AG09309 (cell line): Measurements from ENCODE around the gene OVOL3.
A peak's percentile ranks its signal among the peaks of the same experiment; 100 is the strongest.

Experiments used
- DNase-seq: peaks from one replicate; pipeline ENCODE4 v3.0.0-alpha.2; 2010; ENCODE audit warnings: low read depth
- H3K4me3 ChIP-seq: 2 replicates; pipeline ENCODE4 v1.5.1; 2011; ENCODE audit warnings: mild to moderate bottlenecking, low read depth, low read length, moderate library complexity; ENCODE audit not compliant: control insufficient read depth
- CTCF ChIP-seq: IDR thresholded peaks from 2 replicates; pipeline ENCODE4 v1.5.1; 2011; ENCODE audit warnings: mild to moderate bottlenecking, low read depth, low read length, inconsistent platforms; ENCODE audit not compliant: insufficient read depth, control insufficient read depth; ENCODE audit errors: missing control alignments

The OVOL3 gene

DNA sequence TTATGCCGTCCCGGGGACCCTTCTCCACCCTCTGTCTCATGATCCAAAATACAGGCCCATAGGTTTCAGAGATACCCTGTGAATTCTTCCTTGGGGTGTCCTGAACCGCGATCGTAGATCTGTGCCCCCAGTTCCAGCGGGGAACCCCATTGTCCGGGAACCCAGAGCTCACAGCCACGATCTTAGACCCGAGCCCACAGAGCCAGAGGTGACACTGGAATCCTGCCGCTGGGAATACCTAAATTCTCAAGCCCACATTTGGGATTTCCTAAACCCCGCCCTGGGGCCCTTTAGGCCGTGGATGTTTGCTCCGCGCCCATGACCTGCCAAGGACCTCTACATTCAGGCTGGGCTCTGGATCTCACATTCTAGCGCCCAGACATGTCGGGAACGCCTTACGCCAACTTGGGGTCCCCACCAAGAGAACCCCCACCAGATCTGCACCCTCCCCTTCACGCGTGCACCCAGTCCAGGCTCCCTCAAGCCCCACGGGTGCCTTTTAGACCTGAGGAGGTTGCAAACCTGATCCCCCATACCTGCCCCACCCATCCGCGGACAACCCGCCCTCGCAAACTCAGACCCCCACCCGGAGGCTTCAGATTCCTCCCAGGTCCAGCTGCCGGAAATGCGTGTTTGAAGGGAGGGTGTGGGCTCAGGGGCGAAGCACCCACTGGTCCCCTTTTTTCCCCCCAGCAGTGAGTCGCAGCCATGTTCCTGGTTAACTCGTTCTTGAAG lies 29.5 kb downstream of the OVOL3 start:
- H3K4me3 ChIP-seq = peak overlapping the region; percentile 99
- DNase-seq = no peak
- TF ChIP-seq CTCF = no peak

DNA sequence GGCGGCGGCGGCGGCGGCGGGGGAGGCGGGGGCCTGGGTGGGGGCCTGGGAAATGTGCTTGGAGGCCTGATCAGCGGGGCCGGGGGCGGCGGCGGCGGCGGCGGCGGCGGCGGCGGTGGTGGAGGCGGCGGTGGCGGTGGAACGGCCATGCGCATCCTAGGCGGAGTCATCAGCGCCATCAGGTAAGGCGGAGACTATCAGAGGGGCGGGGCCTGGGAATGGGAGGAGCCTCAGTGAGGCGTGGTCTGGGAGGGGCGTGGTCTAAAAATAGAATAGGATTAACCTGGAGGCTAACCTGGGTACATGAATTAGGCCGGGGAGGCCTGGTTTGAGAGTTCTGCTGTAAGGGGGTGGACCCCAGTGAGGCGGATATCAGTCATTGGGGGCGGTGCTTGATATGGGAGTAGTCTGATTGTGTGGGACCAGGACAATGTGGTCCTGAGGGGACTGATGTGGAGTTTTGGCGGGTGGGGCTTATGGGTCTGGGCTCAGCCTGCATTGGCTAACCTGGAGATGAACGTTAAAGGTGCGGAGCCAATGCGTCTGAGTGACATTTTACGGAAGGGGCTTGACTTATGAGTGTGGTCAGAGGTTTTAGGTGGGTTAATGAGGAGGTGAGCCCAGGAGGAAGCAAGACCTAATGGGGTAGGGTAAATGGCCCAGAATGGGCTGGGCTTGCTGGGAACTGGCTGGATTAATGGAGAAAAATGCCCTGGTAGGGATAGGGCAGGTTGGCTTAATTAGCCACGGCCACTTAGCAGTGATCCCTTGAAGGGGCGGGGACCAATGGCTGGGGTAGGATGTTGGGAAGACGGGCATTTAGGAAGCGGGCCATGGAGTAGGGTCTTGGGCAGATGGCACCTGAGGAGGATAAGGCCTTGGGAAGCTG lies 30.3 kb downstream of the OVOL3 start:
- DNase-seq = no peak
- no peak for TF ChIP-seq CTCF
- H3K4me3 ChIP-seq = peak overlapping the region; percentile 99

GRCh38 chr19:36142046-36142445 lies 31.1 kb downstream of the OVOL3 start:
- H3K4me3 ChIP-seq = no peak overlapping the region
- DNase-seq = no peak

DNA sequence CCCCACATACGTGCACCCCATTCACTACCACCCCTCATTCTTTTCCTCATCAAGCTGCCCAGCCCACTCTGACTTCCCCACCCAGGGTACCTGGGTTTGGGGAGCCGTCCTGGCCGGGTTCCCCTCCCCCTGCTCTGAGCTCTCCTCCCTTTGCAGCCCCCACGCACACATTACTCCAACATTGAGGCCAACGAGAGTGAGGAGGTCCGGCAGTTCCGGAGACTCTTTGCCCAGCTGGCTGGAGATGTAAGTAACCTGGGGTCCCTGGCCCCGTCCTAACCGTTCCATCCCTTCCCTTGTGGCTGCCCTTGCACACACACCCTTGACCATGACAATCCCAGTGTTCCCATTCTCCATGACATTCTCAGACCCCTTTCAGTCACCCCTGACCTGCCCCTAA lies 31.6 kb downstream of the OVOL3 start:
- no peak for TF ChIP-seq CTCF
- no peak for DNase-seq
- no peak overlapping the region for H3K4me3 ChIP-seq

More at GRCh38 chr19:36142046-36142445, 31.1 kb downstream of the OVOL3 start:
- TF ChIP-seq CTCF = no peak

GRCh38 chr19:36144624-36145023 lies 33.7 kb downstream of the OVOL3 start:
- H3K4me3 ChIP-seq = no peak overlapping the region
- DNase-seq = no peak
- no peak for TF ChIP-seq CTCF

DNA sequence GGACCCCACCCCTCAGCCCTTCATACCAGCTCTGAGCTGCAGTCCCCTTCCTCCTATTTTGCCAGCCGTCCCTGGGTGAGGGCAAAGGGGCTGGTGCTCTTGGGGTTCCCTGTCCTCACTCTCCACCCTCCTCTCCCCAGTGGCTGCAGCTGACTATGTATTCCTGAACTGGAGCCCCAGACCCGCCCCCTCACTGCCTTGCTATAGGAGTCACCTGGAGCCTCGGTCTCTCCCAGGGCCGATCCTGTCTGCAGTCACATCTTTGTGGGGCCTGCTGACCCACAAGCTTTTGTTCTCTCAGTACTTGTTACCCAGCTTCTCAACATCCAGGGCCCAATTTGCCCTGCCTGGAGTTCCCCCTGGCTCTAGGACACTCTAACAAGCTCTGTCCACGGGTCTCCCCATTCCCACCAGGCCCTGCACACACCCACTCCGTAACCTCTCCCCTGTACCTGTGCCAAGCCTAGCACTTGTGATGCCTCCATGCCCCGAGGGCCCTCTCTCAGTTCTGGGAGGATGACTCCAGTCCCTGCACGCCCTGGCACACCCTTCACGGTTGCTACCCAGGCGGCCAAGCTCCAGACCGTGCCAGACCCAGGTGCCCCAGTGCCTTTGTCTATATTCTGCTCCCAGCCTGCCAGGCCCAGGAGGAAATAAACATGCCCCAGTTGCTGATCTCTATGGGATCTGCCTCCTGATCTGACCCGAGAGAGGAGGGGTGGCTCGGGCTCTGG lies 38.9 kb downstream of the OVOL3 start:
- TF ChIP-seq CTCF = no peak
- no peak overlapping the region for H3K4me3 ChIP-seq
- no peak for DNase-seq
